ENCODE measurements around the gene COPZ1.
"Not testable (repeated sequence)": the region's sequence is repeated elsewhere in the genome, so short reads cannot be mapped to it uniquely, and the experiment has no call there.

COPZ1 gene

DNA sequence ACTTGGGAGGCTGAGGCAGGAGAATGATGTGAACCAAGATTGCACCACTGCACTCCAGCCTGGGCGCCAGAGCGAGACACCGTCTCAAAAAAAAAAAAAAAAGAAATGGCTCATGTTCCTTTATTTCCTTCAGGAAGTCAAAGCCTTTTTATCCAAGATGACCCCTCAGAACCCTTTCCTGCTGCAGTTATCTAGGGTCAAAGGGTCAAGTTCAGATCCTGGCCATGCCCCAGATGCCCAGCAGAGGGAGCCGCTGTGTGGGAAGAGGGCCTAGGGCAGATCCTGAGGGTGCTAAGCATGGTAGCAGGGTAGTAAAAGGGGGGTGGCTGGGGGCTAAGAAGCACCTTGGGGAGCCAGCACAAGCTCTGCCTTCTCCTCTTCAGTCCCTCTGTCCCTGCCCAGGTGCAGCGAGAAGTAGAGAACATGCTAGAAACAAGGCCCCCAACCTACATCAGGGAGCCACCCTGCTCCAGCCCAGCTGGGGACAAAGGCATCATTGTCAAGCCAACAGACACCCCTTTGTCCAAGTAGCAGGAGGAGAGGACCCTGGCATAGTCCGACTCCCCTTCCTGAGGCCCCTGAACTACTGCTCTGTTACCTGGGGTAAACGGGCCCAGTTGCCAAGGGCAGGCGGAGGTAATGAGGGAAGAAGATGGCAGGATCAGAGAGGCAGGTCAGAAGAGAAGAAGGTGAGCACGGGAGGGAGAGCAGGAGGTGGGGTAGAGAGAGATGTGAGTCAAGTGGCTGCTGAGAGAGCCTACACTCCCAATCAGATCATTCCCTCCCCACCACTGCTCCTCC, 30.6 kb upstream of the COPZ1 start:
- no peak for DNase-seq (ENCODE audit: low read depth, low spot score)

DNA sequence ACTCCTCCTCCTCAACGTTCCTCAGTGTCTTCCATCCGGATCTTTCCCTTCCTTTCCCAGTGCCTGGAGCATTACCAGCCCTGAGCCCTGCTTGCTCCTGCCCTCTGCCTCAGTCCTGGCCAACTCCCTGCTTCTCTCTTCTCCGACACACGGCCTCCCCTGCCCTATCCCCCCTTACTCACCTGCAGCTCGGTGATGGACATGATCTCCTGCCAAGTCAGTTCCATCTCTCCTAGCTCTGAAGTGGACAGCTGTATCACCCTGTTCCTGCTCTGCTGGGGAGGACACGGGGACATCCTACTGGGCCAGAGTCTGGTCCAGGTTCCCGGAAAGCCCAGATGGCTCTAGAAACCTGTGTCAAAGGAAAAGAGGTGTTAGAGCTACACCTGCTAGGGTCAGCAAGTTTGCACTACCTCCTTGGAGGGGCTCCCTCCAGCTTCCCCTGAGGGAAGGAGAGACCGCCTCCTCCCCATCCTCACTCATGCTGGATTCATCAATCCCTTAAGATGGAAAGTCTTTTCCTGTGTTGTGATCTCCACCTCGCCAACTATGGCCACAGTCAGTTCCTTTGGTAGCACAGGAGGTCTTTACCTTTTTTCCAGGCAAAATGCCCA, 29.9 kb upstream of the COPZ1 start:
- no peak for DNase-seq (ENCODE audit: low read depth, low spot score)

DNA sequence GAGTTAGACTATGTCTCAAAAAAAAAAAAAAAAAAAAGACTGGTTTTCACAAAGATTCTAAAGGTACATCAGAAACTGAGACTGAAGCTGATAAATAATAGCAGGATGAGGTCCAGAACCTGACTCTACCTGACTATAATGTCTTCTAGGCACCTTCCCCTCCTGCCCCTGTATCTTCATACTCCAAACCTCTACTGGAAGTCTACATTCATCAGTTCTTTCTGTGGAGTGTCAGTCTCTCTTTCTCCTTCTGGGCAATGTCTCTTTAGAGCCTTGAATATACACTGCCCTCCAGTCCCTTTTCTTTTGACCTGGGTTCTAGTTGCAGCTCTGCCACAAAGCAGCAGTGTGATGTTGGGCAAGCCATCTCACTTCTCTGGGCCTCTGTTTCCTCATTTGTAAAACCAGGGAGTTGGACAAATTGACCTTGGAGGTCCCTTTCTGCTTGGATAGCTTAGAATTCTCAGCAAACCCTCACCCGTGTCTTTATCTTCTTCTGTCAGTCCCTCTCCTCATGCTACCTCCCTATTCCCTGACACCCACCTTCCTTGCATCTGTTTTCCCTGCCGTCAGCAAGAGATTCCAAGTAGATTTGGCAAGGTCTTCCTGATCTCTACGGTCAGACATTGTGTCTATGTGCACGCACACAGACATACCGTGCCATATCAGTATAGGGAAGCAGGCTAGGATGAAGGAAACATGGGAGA, 28.4 kb upstream of the COPZ1 start:
- DNase-seq (ENCODE audit: low read depth, low spot score), result no peak

- DNase-seq (ENCODE audit: low read depth, low spot score), result no peak
Measured at GRCh38 chr12:54298904-54299303, 26.0 kb upstream of the COPZ1 start.

DNA sequence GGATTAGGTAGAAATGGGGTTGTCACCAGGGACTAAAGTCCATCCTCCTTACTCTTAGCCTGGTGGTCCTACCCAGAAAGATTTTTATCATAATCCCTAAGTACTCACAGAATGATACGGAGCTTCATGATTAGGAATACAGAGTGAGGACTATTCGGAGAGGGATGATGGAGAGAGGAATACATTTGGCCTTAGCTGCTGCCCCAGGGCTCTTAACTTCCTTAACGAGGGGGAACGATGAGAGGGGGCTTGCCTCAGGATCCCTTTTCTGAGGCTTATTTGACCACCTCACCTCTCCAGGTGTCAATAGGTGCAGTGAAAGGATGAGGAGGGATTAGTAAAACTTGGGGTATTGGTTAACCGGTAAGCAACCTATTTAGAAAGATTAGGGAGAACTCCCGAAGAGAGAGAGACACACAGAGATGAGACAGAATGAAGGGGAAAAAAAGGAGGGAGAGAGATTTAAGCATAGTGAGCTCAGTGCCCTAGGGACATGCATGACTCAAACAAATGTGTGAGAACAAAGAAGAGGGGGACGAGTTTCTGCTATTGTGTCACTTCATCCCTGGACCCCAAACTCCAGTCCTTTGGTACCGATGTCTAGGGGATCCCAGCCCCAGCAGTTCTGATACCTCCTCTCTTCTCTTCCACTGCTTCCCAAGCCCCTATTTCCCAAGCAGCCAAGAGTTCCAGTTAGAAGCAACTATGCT, 25.3 kb upstream of the COPZ1 start:
- DNase-seq (ENCODE audit: low read depth, low spot score), result no peak

GRCh38 chr12:54300225-54300731, 24.7 kb upstream of the COPZ1 start:
- no peak for DNase-seq (ENCODE audit: low read depth, low spot score)

DNA sequence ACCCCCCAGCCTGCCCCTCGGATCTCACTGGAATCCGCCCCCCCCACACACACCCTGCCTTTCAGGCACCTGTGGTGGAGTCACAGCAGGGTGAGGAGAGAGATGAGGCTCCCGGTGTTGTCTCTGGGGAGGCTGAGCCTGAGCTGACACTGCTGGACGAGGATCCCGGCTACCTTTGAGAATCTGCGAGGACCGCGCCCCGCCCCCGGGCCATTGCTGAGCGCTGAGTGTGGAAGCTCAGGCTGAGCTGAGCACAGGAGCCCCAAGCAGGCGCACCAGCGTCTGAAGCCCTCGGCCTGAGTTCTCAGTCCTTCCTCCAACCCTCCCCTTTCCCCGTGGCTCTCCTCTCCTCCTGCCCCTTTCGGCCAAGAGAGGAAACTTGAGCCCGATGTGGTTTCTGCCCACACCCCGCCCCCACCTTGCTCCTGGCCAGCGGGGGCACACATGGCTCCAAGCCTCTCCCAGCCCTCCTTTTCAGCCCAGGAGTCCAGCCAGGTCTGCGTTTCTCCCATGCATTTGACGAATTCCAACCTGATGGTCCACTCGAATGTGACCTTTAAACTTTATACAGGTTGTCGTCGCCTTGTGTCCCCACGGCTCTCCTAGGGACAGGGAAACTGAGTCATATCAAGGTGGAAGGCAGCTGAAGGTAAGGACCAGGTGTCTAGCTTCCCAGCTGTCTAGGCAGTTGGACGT, 24.1 kb upstream of the COPZ1 start, which contains the start of gene NFE2:
Gene NFE2 (minus strand): TSS at position 284 of the 696 bp plus-strand sequence. CDS start 5,767 bp downstream, outside the sequence.
- no peak for DNase-seq (ENCODE audit: low read depth, low spot score)

- DNase-seq (ENCODE audit: low read depth, low spot score), result no peak
Measured at GRCh38 chr12:54301428-54302048, 23.4 kb upstream of the COPZ1 start.

GRCh38 chr12:54303640-54304039, 21.3 kb upstream of the COPZ1 start:
- no peak for DNase-seq (ENCODE audit: low read depth, low spot score)

- DNase-seq (ENCODE audit: low read depth, low spot score), result no peak
Measured at GRCh38 chr12:54304187-54304810, 20.6 kb upstream of the COPZ1 start.

DNA sequence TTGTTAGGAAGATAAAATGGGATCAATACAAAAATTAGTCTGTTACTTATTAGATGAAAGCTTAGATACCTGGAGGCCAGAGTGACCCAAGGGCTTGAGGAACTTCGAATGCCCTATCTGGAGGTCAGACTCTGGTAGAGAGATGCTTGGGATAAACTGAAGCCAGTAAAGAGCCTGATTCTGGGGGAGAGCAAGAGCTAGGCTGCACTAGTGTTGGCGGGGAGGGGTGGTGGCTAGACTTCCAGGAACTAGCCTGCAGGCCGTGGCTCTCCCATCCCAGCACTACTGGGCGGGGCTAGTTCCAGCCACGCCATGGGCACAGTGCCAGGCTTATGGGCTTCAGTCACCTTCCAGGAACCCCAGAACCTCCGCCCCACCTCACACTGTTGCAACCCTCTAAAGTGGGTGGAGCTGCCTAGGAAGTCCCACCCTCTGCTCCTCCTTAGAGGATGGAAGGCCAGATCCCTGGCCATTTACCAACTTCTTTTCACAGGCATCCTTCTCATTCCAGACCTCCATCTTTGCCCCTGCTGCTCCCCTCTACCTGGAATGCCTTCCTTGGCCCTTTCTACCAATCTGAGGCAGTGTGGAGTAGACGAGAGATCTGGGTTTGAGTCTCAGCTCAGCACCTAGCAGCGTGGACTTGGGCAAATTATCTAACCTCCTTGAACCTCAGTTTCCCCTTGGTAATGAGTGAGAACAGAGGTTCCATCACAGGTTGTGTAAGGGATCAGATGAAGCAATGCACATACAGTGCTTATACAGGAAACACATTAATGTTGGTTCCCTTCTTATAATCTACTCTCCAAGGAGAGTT, 17.8 kb upstream of the COPZ1 start:
- DNase-seq (ENCODE audit: low read depth, low spot score), result no peak

DNA sequence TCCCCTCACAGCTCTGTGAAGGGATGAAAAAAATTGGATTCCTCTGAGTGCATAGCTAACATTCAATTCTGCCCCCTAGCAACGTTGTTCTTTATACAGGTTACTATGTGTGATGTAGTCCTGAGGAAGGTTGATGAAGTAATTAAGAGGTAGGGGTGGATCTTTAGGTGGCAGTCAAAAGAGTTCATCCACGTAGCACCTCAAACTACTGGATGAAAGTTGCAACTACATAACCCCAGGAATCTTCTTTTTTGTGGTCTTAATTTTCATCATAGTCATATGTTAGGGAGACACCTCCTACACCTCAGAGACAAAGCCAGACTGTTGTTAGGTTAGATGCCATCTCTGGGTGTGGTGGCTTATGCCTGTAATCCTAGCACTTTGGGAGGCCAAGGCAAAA, 13.9 kb upstream of the COPZ1 start:
- no peak for DNase-seq (ENCODE audit: low read depth, low spot score)

DNA sequence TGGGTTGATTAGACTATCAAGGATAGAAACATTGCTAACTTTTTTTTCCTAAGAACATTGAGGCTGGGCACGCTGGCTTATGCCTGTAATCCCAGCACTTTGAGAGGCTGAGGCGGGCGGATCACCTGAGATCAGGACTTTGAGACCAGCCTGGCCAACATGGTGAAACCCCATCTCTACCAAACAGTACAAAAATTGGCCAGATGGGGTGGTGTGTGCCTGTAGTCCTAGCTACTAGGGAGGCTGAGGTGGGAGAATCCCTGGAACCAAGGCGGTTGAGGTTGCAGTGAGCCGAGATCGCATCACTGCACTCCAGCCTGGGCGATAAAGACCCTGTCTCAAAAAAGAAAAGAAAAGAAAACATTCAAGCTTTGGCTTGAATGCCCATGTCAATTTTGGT, 12.6 kb upstream of the COPZ1 start:
- DNase-seq (ENCODE audit: low read depth, low spot score), result not testable (repeated sequence)

- no peak for DNase-seq (ENCODE audit: low read depth, low spot score)
Measured at GRCh38 chr12:54321363-54321762, 3.6 kb upstream of the COPZ1 start.

DNA sequence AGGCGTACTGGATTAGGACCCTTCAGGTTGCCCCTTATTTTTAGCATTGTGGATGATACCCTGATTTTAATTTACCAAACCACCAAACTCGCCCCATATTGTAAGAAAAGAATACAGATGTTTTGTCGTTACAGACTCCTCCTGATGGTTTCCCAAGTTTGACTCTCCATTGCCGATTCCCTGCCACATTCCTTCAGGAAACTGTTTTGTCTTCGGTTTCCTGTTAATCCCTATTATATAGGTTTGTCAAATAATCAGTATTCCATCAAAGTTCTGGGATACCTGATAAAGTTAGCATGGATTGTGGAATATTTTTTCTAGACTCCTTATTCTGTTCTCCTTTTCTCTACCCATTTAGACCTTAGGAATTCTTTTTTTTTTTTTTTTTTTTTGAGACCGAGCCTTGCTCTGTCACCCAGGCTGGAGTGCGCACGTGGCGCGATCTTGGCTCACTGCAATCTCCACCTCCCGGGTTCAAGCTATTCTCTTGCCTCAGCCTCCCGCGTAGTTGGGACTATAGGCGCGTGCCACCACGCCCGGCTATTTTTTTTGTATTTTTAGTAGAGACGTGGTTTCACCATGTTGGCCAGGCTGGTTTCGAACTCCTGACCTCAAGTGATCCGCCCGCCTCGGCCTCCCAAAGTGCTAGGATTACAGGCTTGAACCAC, 645 bp downstream of the COPZ1 start:
- not testable (repeated sequence) for DNase-seq (ENCODE audit: low read depth, low spot score)

GRCh38 chr12:54328595-54329337, 3.8 kb downstream of the COPZ1 start:
- no peak for DNase-seq (ENCODE audit: low read depth, low spot score)

GRCh38 chr12:54329759-54330158, 4.8 kb downstream of the COPZ1 start:
- no peak for DNase-seq (ENCODE audit: low read depth, low spot score)

- DNase-seq (ENCODE audit: low read depth, low spot score), result no peak
Measured at GRCh38 chr12:54330442-54330841, 5.5 kb downstream of the COPZ1 start.

All from smooth muscle cell of the brain vasculature (primary cell).